Measurements from ENCODE around the gene NMRAL1. TPM values are rescaled to one million over a fixed set of nuclear protein-coding genes. Genes with fewer than 3 reads are reported as not detected.

The NMRAL1 gene
- total and polyA plus RNA-seq, 10 of the 15 experiments (the other 5 are each of a cell fraction or from before 2014, with no cell fraction given), result 4.8 to 102 (median 62.5) TPM

DNA sequence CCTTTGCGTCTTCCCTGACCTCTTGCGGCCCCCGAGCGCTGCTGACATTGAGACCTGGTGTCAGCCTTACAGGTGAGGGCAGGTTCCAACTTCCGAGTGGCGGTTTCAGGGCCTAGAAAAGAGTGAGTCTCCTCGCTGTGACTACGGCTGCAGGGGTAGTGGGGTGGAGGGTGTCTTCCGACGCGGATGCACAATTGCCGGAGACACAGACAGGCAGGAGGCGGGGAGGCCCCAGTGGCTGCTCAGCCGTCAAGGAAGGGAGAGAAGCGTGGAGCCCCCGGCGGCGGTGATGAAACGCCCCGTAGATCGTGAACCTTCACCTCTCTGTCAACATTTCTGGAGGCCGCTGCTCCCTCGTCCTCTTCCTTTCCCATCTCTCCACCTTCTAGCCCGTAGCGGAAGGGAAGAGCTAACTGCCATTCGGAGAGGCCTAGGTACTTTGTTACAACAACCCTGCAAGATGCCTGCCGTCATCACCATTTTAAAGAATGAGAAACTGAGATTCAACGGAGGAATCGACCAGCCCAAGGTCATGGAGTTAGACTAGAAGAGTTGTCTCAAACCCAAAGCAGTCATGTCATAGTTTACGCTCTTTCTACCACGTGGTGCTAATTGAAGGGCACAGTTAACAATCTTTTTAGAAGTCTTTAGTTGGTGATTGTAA lies 48.3 kb downstream of the NMRAL1 start:
- ChIA-PET SMC1A (ENCODE audit: uncharacterized antibody, unreplicated experiment) (interaction anchor here (1.5 kb wide), 1 partner anchor 23 kb away, joined by 4 read pairs; no protein-coding TSS in a partner anchor), POLR2A (no interaction called here), RAD21 (ENCODE audit: unreplicated experiment) (interaction anchor here (3.2 kb wide), 1 partner anchor 23 kb away, joined by 9 read pairs; no protein-coding TSS in a partner anchor), CTCF (no interaction called here)
- H3K79me2 ChIP-seq (ENCODE audit: control insufficient read depth, insufficient read depth, low read length), result peaks cover 33% of the 10 kb centered on the region
- intact Hi-C loops (cut with micrococcal nuclease; ENCODE audit: unreplicated experiment), result loop anchor here (5.0 to 10.0 kb wide), 2 partner anchors 46 to 189 kb away; partner anchors contain the start of genes NMRAL1 and UBALD1
- H4K20me1 ChIP-seq (ENCODE audit: control insufficient read depth, insufficient read depth), result no peaks in the 10 kb centered on the region
- H3K4me3 ChIP-seq, result peak overlapping the region; percentile 92
- H3K27me3 ChIP-seq (replicated peaks in 1 of 2; ENCODE audit: control insufficient read depth in 2 of 2, insufficient read depth in 2 of 2, low read length in 1 of 2), result no peaks in the 10 kb centered on the region
- no peaks in the 10 kb centered on the region for H3K9me3 ChIP-seq (replicated peaks; ENCODE audit: control insufficient read depth, insufficient read depth, low read length)
- no peaks in the 10 kb centered on the region for H3K4me1 ChIP-seq (ENCODE audit: control insufficient read depth, insufficient read depth, low read length)
- peak overlapping the region; percentile 100 for H2AFZ ChIP-seq (ENCODE audit: control insufficient read depth, low read depth, low read length)
- TSS peak; percentile 80 for BruUV-seq (replicated peaks)
- H3K27ac ChIP-seq (ENCODE audit: control insufficient read depth, insufficient read depth), result peak overlapping the region; percentile 100
- H3K36me3 ChIP-seq (ENCODE audit: control insufficient read depth in 2 of 2, insufficient read depth in 2 of 2, low read length in 1 of 2), result peaks cover 0 to 7% of the 10 kb centered on the region in 2 experiments; a peak in 1 of 4 replicates
- peak overlapping the region; percentile 72 for H3K4me2 ChIP-seq (ENCODE audit: control insufficient read depth, insufficient read depth)
- peak; percentile 61 for ATAC-seq
- 1% methylated on average over 30 of the region's 31 CpGs for WGBS (ENCODE audit: insufficient coverage, insufficient replicate concordance, low lambda C conversion rate, missing lambda C conversion rate)
- FAIRE-seq, result no peak
- in situ Hi-C loops (cut with MboI), result no loop called here
- DNase-seq (ENCODE audit: low read depth, low spot score), result no peak
- peak overlapping the region; percentile 99 for H3K9ac ChIP-seq (ENCODE audit: control insufficient read depth, insufficient read depth, low read length)
- TF ChIP-seq ZBTB4 (CRISPR knock-in tag; IDR thresholded peaks at IDR 0.05) (no peak), BHLHE40 (IDR thresholded peaks at IDR 0.05; ENCODE audit: borderline replicate concordance in 1 of 2, low read depth in 2 of 2, low read length in 1 of 2) (no peak), POLR2A (IDR thresholded peaks at IDR 0.05; ENCODE audit: low read depth, low read length) (no peak), MXI1 (IDR thresholded peaks at IDR 0.05; ENCODE audit: low read depth, low read length) (peak; percentile 48; the same call in 1 of the 2 replicates), EP300 (IDR thresholded peaks at IDR 0.05; ENCODE audit: borderline replicate concordance in 1 of 2, control insufficient read depth in 1 of 2, low read depth in 2 of 2, low read length in 2 of 2) (no peak), NR2F1 (conservative IDR thresholded peaks at IDR 0.05) (peak; percentile 12; the same call in 1 of the 2 replicates), KDM1A (IDR thresholded peaks at IDR 0.05; ENCODE audit: borderline replicate concordance) (no peak), RELB (IDR thresholded peaks at IDR 0.05; ENCODE audit: low read depth) (peak; percentile 76)
- TF ChIP-seq, protein P1, sequence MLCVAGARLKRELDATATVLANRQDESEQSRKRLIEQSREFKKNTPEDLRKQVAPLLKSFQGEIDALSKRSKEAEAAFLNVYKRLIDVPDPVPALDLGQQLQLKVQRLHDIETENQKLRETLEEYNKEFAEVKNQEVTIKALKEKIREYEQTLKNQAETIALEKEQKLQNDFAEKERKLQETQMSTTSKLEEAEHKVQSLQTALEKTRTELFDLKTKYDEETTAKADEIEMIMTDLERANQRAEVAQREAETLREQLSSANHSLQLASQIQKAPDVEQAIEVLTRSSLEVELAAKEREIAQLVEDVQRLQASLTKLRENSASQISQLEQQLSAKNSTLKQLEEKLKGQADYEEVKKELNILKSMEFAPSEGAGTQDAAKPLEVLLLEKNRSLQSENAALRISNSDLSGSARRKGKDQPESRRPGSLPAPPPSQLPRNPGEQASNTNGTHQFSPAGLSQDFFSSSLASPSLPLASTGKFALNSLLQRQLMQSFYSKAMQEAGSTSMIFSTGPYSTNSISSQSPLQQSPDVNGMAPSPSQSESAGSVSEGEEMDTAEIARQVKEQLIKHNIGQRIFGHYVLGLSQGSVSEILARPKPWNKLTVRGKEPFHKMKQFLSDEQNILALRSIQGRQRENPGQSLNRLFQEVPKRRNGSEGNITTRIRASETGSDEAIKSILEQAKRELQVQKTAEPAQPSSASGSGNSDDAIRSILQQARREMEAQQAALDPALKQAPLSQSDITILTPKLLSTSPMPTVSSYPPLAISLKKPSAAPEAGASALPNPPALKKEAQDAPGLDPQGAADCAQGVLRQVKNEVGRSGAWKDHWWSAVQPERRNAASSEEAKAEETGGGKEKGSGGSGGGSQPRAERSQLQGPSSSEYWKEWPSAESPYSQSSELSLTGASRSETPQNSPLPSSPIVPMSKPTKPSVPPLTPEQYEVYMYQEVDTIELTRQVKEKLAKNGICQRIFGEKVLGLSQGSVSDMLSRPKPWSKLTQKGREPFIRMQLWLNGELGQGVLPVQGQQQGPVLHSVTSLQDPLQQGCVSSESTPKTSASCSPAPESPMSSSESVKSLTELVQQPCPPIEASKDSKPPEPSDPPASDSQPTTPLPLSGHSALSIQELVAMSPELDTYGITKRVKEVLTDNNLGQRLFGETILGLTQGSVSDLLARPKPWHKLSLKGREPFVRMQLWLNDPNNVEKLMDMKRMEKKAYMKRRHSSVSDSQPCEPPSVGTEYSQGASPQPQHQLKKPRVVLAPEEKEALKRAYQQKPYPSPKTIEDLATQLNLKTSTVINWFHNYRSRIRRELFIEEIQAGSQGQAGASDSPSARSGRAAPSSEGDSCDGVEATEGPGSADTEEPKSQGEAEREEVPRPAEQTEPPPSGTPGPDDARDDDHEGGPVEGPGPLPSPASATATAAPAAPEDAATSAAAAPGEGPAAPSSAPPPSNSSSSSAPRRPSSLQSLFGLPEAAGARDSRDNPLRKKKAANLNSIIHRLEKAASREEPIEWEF (IDR thresholded peaks at IDR 0.05; ENCODE audit: insufficient replicate concordance, low read depth, low read length), result no peak
- TF ChIP-seq, protein P2, sequence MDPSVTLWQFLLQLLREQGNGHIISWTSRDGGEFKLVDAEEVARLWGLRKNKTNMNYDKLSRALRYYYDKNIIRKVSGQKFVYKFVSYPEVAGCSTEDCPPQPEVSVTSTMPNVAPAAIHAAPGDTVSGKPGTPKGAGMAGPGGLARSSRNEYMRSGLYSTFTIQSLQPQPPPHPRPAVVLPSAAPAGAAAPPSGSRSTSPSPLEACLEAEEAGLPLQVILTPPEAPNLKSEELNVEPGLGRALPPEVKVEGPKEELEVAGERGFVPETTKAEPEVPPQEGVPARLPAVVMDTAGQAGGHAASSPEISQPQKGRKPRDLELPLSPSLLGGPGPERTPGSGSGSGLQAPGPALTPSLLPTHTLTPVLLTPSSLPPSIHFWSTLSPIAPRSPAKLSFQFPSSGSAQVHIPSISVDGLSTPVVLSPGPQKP (IDR thresholded peaks at IDR 0.05; ENCODE audit: low read depth, low read length), result no peak

All from GM12878 (cell line).